Psoas muscle (tissue), 8 donors: ENCODE data around the gene SPTBN4. TPM values are rescaled to one million over a fixed set of nuclear protein-coding genes. Genes with fewer than 3 reads are reported as not detected.
A peak's percentile ranks its signal among the peaks of the same experiment; 100 is the strongest.

Experiments used
- ATAC-seq, 4 donors: fragments of 200-7000 bp; cut with Tn5 transposase; one replicate each; pipeline ENCODE4 v1.9.1; 2020; ENCODE audit warnings: moderate library complexity in 3 of 4, mild to moderate bottlenecking in 2 of 4
- DNase-seq, 2 donors: peaks; one replicate each; pipeline ENCODE4 v3.0.0-alpha.2; 2020
- H3K27ac ChIP-seq: fragments of 200-600 bp; one replicate; pipeline ENCODE4 v1.8.0; 2022
- H3K27me3 ChIP-seq, 3 donors: fragments of 200-600 bp in 1 of 3; one replicate each; pipeline versions ENCODE4 v1.6.1 to v1.8.0; 2013 to 2022; ENCODE audit warnings: low read length in 2 of 3, mild to moderate bottlenecking in 2 of 3, moderate library complexity in 1 of 3; ENCODE audit not compliant: insufficient read depth in 3 of 3
- H3K36me3 ChIP-seq, 2 donors: fragments of 200-600 bp in 1 of 2; one replicate each; pipeline versions ENCODE4 v1.6.1 to v1.8.0; 2013 to 2022; ENCODE audit warnings: low read depth in 1 of 2, mild to moderate bottlenecking in 1 of 2, moderate library complexity in 1 of 2; ENCODE audit not compliant: insufficient read depth in 1 of 2
- H3K4me1 ChIP-seq: fragments of 200-600 bp; one replicate; pipeline ENCODE4 v1.8.0; 2022
- H3K4me3 ChIP-seq: fragments of 200-600 bp; one replicate; pipeline ENCODE4 v1.8.0; 2022; ENCODE audit warnings: mild to moderate bottlenecking
- H3K9me3 ChIP-seq: fragments of 200-600 bp; one replicate; pipeline ENCODE4 v1.8.0; 2022
- WGBS, 3 donors: extraction: QIAGEN DNeasy Blood & Tissue Kit; methylation state at CpG; one replicate each; pipeline versions ENCODE4 v1.1.6 to v1.1.7; 2013; 5-methylcytosine and 5-hydroxymethylcytosine counted together
- intact Hi-C, 2 donors: fragments of 100-400 bp; cut with DNase I; formaldehyde crosslinking; loops; one replicate each; pipeline versions ENCODE4 v1.11.0 to v1.14.2; 2022
- polyA plus RNA-seq, 3 donors: library from polyadenylated mRNA; stranded (reverse); fragments of 200-250 nt; gene quantifications; one replicate each; pipeline ENCODE4 v1.2.3, GENCODE V29; 2013
- total RNA-seq, 4 donors: library from RNA; stranded (reverse); fragmentation: NEBNext Ultra II Directional in 2 of 4; extraction: Animal tissue kit (Norgen Biotek cat#: 25700) in 2 of 4; gene quantifications; one replicate each; pipeline versions ENCODE4 v1.2.1 to v1.2.4, GENCODE V29; 2021 to 2023
- TF ChIP-seq, protein P1 (sequence below): fragments of 200-600 bp; IDR thresholded peaks from one replicate; pipeline ENCODE4 v1.8.0; 2022; ENCODE audit warnings: antibody characterized with exemption
- donor health status: healthy with polysubstance abuse.
- donor health status: DM: no; HTN: no; CAD: no; lungs with moderate emphysema.
- donor health status: Bipolar disorder and iron deficiency.
- donor health status: healthy.
- donor health status: DM: yes; HTN: yes; CAD: no.
- donor health status: DM: no; HTN: no; CAD: no.
- donor health status: DM: no; HTN: no; CAD: no.
- donor health status: DM: yes; HTN: yes; CAD: no.

Gene SPTBN4
- total and polyA plus RNA-seq, 7 donors: 0.66 to 4.7 (median 2.8) TPM

DNA sequence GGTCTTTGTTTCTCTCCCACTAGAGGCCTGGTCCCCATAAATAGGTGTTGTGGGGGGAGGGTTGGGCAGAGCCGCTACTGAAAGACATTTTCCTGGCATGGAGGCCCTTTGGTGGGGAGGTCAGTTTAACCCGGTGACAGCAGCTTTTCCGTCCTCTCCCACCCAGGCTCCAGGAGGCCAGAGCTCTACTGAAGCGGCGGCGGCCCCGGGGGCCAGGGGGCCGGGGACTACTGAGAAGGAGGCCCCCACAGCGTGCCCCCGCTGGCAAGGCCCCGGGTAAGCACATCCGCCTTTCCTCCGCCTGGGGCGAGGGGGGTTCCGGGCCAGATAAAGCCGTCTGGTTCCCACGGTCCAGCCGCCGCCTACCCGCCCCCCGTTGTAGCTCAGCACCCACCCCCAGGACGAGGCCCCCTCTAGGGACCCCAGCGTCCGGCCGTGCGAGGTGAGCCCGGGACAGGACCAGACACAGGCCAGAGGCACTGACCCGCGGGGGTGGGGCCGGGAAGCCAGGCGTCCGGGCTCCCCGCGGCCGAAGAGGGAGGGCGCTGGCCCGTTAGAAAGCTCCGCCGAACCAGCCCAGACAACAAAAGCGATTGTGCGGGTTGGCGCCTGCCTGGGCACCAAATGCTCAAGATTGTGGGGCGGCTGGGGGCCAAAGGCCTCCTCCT lies 133.2 kb downstream of the SPTBN4 start:
- ATAC-seq (no peak), DNase-seq (peak; percentile 46 to 64)
- Histone ChIP-seq H3K27ac (peak overlapping the region; percentile 5), H3K4me3 (peak overlapping the region; percentile 36), H3K9me3 (no peaks in the 10 kb centered on the region), H3K27me3 (peaks cover 0 to 45% (median 11%) of the 10 kb centered on the region in 3 donors), H3K4me1 (peaks cover 32% of the 10 kb centered on the region), H3K36me3 (no peaks in the 10 kb centered on the region)
- TF ChIP-seq, protein P1, sequence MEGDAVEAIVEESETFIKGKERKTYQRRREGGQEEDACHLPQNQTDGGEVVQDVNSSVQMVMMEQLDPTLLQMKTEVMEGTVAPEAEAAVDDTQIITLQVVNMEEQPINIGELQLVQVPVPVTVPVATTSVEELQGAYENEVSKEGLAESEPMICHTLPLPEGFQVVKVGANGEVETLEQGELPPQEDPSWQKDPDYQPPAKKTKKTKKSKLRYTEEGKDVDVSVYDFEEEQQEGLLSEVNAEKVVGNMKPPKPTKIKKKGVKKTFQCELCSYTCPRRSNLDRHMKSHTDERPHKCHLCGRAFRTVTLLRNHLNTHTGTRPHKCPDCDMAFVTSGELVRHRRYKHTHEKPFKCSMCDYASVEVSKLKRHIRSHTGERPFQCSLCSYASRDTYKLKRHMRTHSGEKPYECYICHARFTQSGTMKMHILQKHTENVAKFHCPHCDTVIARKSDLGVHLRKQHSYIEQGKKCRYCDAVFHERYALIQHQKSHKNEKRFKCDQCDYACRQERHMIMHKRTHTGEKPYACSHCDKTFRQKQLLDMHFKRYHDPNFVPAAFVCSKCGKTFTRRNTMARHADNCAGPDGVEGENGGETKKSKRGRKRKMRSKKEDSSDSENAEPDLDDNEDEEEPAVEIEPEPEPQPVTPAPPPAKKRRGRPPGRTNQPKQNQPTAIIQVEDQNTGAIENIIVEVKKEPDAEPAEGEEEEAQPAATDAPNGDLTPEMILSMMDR: peak; percentile 3
- intact Hi-C loops: loop anchor here (2.0 to 10.0 kb wide), 7 partner anchors 48 to 295 kb away; partner anchors contain the start of genes BLVRB (in 1 of the 2) and SPTBN4 (in 1 of the 2)
- 7 to 24% (median 8%) methylated on average over 40 to 43 of the region's 43 CpGs for WGBS, 3 donors

DNA sequence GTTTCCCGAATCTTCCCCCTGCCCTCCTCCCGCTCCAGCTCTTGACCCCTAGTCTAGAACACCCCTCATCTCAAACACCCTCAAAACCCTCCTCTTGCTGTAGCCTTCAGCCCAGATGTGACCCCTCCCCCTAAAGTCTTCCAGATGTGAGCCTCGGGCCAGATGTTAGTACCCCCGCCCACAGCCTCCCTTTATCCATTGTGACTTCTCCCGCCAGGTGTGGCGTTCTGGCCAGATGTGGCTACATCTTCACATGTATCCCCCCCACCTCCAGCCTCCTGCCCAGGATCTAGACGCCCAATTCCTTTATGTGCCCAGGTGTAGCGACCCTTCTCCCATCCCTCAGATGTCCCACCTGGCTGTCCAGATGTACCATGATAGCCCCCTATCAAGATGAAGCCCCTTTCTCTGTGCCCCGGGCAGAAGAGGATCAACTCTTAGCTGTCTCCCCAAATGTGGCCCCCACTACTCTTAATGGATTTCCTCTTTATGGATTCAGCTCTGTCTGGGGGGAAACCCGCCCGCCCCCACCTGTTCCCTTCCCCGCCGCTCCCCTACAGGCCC lies 133.9 kb downstream of the SPTBN4 start:
- H3K4me1 ChIP-seq: peaks cover 38% of the 10 kb centered on the region
- H3K27me3 ChIP-seq: peaks cover 0 to 45% (median 11%) of the 10 kb centered on the region in 3 donors
- H3K36me3 ChIP-seq: no peaks in the 10 kb centered on the region
- peak overlapping the region; percentile 5 for H3K27ac ChIP-seq
- intact Hi-C loops: loop anchor here in 1 of 2 donors (5.0 kb wide), 1 partner anchor 73 kb away; no protein-coding TSS in a partner anchor
- peak overlapping the region; percentile 66 for H3K4me3 ChIP-seq
- WGBS, 3 donors: 10 to 14% (median 13%) methylated on average over 11 to 13 of the region's 13 CpGs
- TF ChIP-seq, protein P1: no peak
- ATAC-seq (no peak), DNase-seq (no peak)
- no peaks in the 10 kb centered on the region for H3K9me3 ChIP-seq

DNA sequence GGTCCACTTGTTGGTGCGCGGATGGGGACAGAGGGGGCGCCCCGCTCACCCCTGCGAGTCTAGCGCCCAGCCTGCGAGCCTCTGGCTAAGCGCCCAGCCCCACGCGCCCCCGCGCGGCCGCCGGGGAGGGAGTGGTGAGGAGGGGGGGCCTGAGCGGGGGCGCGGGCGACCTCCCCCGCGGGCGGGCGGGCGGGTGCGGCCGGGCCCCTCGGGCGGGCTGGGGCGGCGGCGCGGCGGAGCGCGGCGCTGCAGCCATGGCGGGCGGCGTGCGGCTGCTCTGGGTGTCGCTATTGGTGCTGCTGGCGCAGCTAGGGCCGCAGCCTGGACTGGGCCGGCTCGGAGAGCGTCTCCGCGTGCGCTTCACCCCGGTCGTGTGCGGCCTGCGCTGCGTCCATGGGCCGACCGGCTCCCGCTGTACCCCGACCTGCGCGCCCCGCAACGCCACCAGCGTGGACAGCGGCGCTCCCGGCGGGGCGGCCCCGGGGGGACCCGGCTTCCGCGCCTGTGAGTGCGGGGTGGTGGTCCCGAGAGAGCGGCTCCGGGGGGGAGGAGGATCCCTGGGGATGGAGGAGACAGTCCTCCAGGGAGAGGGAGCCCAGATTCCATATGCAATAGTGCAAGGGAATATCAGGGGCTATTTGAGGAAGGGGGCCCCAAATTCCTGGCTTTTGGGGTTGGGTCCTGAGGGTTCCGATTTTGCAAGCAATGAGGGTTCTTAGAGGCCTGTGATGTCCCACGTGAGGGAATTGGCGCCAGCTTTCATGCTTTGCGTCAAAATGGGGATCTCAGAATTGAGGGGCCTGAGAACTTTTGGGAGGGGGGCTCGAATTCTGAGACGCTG lies 134.6 kb downstream of the SPTBN4 start, which contains the start of gene LTBP4:
LTBP4 (plus strand) TSS at position 236 of the 841 bp plus-strand sequence; CDS start at position 255, 19 bp downstream.
- Histone ChIP-seq H3K4me1 (peaks cover 45% of the 10 kb centered on the region), H3K9me3 (no peaks in the 10 kb centered on the region), H3K4me3 (peak within 1 kb of the TSS; percentile 67), H3K27me3 (peaks cover 0 to 43% (median 11%) of the 10 kb centered on the region in 3 donors), H3K36me3 (no peaks in the 10 kb centered on the region), H3K27ac (peak within 1 kb of the TSS; percentile 5)
- 0 to 1% (median 0%) methylated on average over 43 to 71 of the region's 82 CpGs for WGBS, 3 donors
- DNase-seq: peak; percentile 62 to 78
- intact Hi-C loops: loop anchor here in 1 of 2 donors (5.0 kb wide), 1 partner anchor 74 kb away; no protein-coding TSS in a partner anchor
- ATAC-seq: no peak
- TF ChIP-seq, protein P1: peak; percentile 4

DNA sequence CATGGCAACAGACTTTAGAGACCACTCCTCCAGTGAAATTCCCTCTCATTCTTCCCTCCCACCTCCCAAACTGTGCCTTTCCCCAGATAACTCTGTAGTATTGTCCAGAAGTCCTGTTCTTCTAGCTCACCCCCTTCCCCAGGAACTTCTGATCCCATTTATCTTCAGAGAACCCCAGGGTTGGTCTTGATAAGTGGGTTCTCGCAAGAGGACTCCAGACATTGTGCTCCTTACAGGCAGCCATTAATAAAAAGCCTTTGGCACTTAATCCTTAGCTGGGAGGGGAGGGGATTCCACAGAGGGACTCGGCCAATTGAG lies 136.2 kb downstream of the SPTBN4 start:
- Histone ChIP-seq H3K9me3 (no peaks in the 10 kb centered on the region), H3K27ac (peak overlapping the region; percentile 60), H3K36me3 (no peaks in the 10 kb centered on the region), H3K27me3 (peaks cover 0 to 26% (median 10%) of the 10 kb centered on the region in 3 donors), H3K4me1 (peaks cover 45% of the 10 kb centered on the region), H3K4me3 (peak overlapping the region; percentile 67)
- ATAC-seq (no peak), DNase-seq (no peak)
- TF ChIP-seq, protein P1: no peak
- intact Hi-C loops: loop anchor here in 1 of 2 donors (5.0 kb wide), 1 partner anchor 76 kb away; no protein-coding TSS in a partner anchor
- WGBS, 3 donors: 55 to 58% (median 55%) methylated on average over 2 of the region's 2 CpGs
